RWPE1 (cell line): ENCODE data around the gene SLC49A4.

Experiments used
- CTCF ChIA-PET: fragments of 350-600 bp; sonication (Branson Sonifier 250); formaldehyde crosslinking; extraction: SDS; loops from one replicate; lab custom pipeline; 2021; lab: Yijun Ruan, JAX
- POLR2A ChIA-PET: fragments of 400-600 bp; formaldehyde crosslinking; extraction: SDS; loops from one replicate; lab custom pipeline; 2020; ENCODE audit warnings: antibody characterized with exemption; ENCODE audit not compliant: low non-redundant PET; lab: Yijun Ruan, JAX
- DNase-seq: peaks from one replicate; pipeline ENCODE4 v3.0.0; 2012; ENCODE audit warnings: low spot score
- H3K27ac ChIP-seq: fragments of 450-650 bp; 2 replicates; pipeline ENCODE4 v1.5.1; 2017
- TF ChIP-seq, protein P1 (sequence below): fragments of 450-650 bp; conservative IDR thresholded peaks from 2 replicates; pipeline ENCODE4 v1.5.1; 2017; ENCODE audit warnings: low read depth, mild to moderate bottlenecking

The SLC49A4 gene

DNA sequence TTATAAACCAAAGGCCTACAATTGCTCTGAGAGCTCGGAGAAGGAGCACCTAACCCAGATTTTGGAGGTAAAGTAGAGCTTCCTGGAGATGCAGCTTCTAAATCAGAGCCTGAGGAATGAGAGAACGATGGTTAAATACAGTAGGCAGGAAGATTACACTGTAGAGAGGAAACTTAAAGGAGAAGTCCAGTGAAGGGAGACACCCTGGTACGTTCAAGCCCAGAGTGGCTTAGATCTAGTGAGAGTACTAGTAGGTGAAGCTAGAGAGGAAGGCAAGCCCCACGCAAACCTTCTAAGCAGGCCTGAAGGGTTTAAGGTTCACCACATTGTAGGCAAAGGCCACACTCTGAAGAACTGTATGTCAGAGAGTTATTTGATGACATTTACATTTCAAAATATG lies 33.4 kb downstream of the SLC49A4 start:
- no peak overlapping the region for H3K27ac ChIP-seq
- TF ChIP-seq, protein P1, sequence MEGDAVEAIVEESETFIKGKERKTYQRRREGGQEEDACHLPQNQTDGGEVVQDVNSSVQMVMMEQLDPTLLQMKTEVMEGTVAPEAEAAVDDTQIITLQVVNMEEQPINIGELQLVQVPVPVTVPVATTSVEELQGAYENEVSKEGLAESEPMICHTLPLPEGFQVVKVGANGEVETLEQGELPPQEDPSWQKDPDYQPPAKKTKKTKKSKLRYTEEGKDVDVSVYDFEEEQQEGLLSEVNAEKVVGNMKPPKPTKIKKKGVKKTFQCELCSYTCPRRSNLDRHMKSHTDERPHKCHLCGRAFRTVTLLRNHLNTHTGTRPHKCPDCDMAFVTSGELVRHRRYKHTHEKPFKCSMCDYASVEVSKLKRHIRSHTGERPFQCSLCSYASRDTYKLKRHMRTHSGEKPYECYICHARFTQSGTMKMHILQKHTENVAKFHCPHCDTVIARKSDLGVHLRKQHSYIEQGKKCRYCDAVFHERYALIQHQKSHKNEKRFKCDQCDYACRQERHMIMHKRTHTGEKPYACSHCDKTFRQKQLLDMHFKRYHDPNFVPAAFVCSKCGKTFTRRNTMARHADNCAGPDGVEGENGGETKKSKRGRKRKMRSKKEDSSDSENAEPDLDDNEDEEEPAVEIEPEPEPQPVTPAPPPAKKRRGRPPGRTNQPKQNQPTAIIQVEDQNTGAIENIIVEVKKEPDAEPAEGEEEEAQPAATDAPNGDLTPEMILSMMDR: no peak
- DNase-seq: no peak
- POLR2A ChIA-PET: no interaction called here
- CTCF ChIA-PET: interaction anchor here (0.6 kb wide), 1 partner anchor 17 kb away, joined by 4 read pairs; no protein-coding TSS in a partner anchor

DNA sequence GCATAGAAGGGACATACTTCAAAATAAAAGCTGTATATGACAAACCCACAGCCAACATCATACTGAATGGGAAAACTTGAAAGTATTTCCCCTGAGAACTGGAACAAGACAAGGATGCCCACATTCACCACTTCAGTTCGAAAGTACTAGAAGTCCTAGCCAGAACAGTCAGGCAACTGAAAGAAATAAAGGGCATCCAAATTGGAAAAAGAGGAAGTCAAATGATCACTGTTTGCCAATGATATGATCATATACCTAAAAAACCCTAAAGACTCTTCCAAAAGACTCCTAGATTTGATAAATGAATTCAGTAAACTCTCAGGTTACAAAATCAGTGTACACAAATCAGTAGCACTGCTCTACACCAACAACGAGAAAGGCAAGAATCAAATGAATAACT lies 40.7 kb downstream of the SLC49A4 start:
- no peak for DNase-seq
- H3K27ac ChIP-seq: no peak overlapping the region
- TF ChIP-seq, protein P1: no peak
- ChIA-PET CTCF (interaction anchor here (0.6 kb wide), 1 partner anchor 525 kb away, joined by 4 read pairs; no protein-coding TSS in a partner anchor), POLR2A (no interaction called here)

DNA sequence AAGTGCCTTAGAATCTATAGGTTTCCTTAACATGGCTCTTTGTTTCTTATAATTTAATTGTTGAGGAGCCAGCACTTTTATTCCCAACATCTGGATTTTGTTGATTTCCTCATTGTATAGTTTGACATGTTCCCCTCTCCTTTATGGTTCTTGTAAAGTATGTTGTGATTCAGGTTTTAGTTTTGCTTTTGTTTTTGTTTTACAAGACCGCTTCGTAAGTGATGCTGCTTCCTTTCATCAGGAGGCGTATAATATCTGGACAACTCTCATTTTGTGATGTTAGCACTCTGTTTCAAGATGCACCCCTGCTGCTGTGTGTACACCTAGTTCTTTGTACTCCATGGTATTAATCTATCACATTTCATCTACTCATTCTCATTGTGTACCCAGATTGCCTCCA lies 48.7 kb downstream of the SLC49A4 start:
- CTCF ChIA-PET: no interaction called here
- TF ChIP-seq, protein P1: no peak
- no peak for DNase-seq

DNA sequence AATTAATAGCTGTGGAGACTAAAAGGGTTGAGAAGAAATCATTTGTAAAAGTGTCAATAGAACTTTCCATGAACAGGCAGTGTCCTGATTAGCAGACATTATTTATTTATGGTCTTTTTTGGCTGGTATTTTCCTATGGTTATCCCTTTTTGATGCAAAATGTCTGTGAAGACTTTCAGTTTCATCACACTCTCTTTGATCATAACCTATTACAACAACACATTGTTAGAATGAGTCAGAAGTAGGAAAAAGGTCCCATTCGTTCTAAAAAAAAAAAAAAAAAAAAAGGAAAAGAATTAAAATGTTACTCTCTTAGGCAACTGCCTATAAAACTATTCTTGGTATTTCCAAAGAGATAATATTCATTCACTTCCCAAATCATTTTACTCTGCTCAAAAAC lies 62.1 kb downstream of the SLC49A4 start:
- CTCF ChIA-PET: no interaction called here
- TF ChIP-seq, protein P1: no peak
- DNase-seq: peak; percentile 5
- no peak overlapping the region for H3K27ac ChIP-seq
- POLR2A ChIA-PET: no interaction called here

More for the DNA sequence above, 48.7 kb downstream of the SLC49A4 start:
- H3K27ac ChIP-seq: no peak overlapping the region
- POLR2A ChIA-PET: no interaction called here

DNA sequence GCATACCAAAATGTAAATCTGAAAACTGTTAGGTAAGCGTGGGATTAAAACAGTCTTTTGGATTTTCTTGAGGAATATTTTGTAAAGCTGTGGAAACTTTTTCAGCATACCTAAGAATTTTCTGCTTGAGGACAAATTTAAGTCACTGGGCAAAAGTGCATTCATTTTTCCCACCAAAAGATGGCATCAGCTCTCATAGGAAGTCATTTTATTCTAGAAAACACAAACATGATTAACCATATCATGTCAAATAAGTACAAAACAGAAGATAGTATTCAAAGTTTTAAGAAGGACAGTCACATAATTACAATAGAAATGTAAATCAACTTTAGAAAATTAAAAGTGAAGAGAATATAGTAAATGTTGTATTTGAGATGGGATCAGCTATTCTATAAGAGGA lies 63.5 kb downstream of the SLC49A4 start:
- DNase-seq: peak; percentile 28
- TF ChIP-seq, protein P1: peak; percentile 49
- POLR2A ChIA-PET: no interaction called here
- CTCF ChIA-PET: interaction anchor here (0.5 to 1.7 kb wide), 9 partner anchors 14 to 402 kb away, joined by 3 to 6 read pairs (median 3); no protein-coding TSS in a partner anchor
- H3K27ac ChIP-seq: no peak overlapping the region

DNA sequence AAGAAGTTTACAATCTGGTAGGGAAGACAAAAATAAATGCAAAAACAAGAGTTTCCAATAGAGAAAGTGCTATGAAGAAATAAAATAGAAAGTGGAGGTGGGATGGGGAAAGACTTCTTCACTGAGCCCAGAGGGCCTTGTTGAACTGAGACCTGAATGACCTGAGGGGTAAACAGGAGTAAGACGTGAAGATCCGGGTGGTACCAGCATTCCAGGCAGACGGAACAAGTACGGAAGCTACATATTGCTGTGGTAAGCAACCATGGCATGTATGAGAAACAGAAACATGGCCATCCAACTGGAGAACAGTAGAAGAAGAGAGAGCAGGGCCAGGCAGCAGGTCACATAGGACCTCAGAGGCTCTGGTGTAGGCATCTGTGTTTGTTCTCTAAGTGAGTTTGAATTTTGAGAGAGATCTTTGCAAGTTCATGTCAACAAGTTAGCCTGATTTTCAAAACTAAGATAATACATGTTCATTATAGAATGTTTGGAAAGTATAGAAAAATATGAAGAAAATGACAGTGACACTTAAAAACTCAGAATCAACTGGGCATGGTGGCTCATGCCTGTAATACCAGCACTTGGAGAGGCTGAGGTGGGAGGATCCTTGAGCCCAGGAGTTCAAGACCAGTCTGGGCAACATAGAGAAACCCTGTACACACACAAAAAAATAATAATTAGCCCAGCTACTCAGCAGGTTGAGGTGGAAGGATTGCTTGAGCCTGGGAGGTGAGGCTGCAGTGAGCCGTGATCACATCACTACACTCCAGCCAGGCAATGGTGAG lies 64.3 kb downstream of the SLC49A4 start:
- DNase-seq: no peak
- CTCF ChIA-PET: interaction anchor here (0.6 to 1.7 kb wide), 5 partner anchors 161 to 403 kb away, joined by 3 to 6 read pairs (median 3); no protein-coding TSS in a partner anchor
- TF ChIP-seq, protein P1: no peak
- POLR2A ChIA-PET: no interaction called here
- H3K27ac ChIP-seq: no peak overlapping the region
